HAP-1 (cell line): ENCODE measurements around the gene PRR5.
"Not testable (repeated sequence)": the region's sequence is repeated elsewhere in the genome, so short reads cannot be mapped to it uniquely, and the experiment has no call there.

Source experiments
- DNase-seq, 2 experiments: peaks; one replicate each; pipeline ENCODE4 v3.0.0-alpha.2; 2016 to 2020; ENCODE audit warnings: low spot score in 2 of 2
- H3K27me3 ChIP-seq: fragments of 250-450 bp; sonication (Bioruptor Pico); 2 replicates; pipeline ENCODE4 v1.5.1; 2020; ENCODE audit warnings: low read depth, mild to moderate bottlenecking, moderate library complexity
- H3K36me3 ChIP-seq: fragments of 250-450 bp; sonication (Bioruptor Pico); replicated peaks from 2 replicates; pipeline ENCODE4 v1.5.1; 2020; ENCODE audit warnings: mild to moderate bottlenecking
- H3K4me1 ChIP-seq: fragments of 250-450 bp; sonication (Bioruptor Pico); 2 replicates; pipeline ENCODE4 v1.5.1; 2020; ENCODE audit warnings: mild to moderate bottlenecking
- H3K4me3 ChIP-seq: fragments of 250-450 bp; sonication (Bioruptor Pico); 2 replicates; pipeline ENCODE4 v1.5.1; 2020; ENCODE audit warnings: mild to moderate bottlenecking, moderate library complexity
- H3K9me3 ChIP-seq: fragments of 250-450 bp; sonication (Bioruptor Pico); 2 replicates; pipeline ENCODE4 v1.5.1; 2020; ENCODE audit warnings: mild to moderate bottlenecking, moderate library complexity
- in situ Hi-C: fragments of 300-500 bp; cut with MboI; formaldehyde crosslinking; loops from 3 replicates; pipeline ENCODE4 v1.14.3; 2020; ENCODE audit warnings: low sequenced_read_pairs, inconsistent platforms, mixed read lengths

The PRR5 gene

GRCh38 chr22:44679306-44679647 is 22.7 kb upstream of the PRR5 start:
- DNase-seq, H3K9me3 ChIP-seq, H3K27me3 ChIP-seq, in situ Hi-C loops, H3K36me3 ChIP-seq, H3K4me1 ChIP-seq, H3K4me3 ChIP-seq: not testable (repeated sequence)

GRCh38 chr22:44680058-44680457 is 21.9 kb upstream of the PRR5 start:
- Histone ChIP-seq H3K9me3 (no peaks in the 10 kb centered on the region), H3K27me3 (no peaks in the 10 kb centered on the region), H3K4me1 (peaks cover 2% of the 10 kb centered on the region), H3K4me3 (no peak overlapping the region), H3K36me3 (no peaks in the 10 kb centered on the region)
- in situ Hi-C loops = no loop called here
- DNase-seq = no peak

GRCh38 chr22:44680481-44680894 is 21.5 kb upstream of the PRR5 start:
- in situ Hi-C loops = no loop called here
- no peaks in the 10 kb centered on the region for H3K9me3 ChIP-seq
- H3K36me3 ChIP-seq = no peaks in the 10 kb centered on the region
- H3K4me1 ChIP-seq = peaks cover 6% of the 10 kb centered on the region
- no peaks in the 10 kb centered on the region for H3K27me3 ChIP-seq
- DNase-seq = no peak
- H3K4me3 ChIP-seq = no peak overlapping the region

GRCh38 chr22:44682556-44683168 is 19.3 kb upstream of the PRR5 start:
- Histone ChIP-seq H3K4me3 (no peak overlapping the region), H3K9me3 (no peaks in the 10 kb centered on the region), H3K36me3 (no peaks in the 10 kb centered on the region), H3K4me1 (peaks cover 10% of the 10 kb centered on the region), H3K27me3 (no peaks in the 10 kb centered on the region)
- in situ Hi-C loops = no loop called here
- DNase-seq = no peak

- Histone ChIP-seq H3K9me3 (no peaks in the 10 kb centered on the region), H3K4me3 (no peak overlapping the region), H3K4me1 (peaks cover 10% of the 10 kb centered on the region), H3K27me3 (no peaks in the 10 kb centered on the region), H3K36me3 (no peaks in the 10 kb centered on the region)
- DNase-seq = no peak
- in situ Hi-C loops = no loop called here
These were observed 18.8 kb upstream of the PRR5 start for GRCh38 chr22:44683237-44683636.

- in situ Hi-C loops = no loop called here
- H3K4me3 ChIP-seq = no peak overlapping the region
- DNase-seq = no peak
These were observed 18.1 kb upstream of the PRR5 start for GRCh38 chr22:44683881-44684280.

GRCh38 chr22:44684506-44685383 is 17.3 kb upstream of the PRR5 start:
- H3K27me3 ChIP-seq = no peaks in the 10 kb centered on the region
- peak; percentile 87 to 94 for DNase-seq
- no peaks in the 10 kb centered on the region for H3K36me3 ChIP-seq
- in situ Hi-C loops = no loop called here
- H3K4me3 ChIP-seq = no peak overlapping the region
- peaks cover 10% of the 10 kb centered on the region for H3K4me1 ChIP-seq
- no peaks in the 10 kb centered on the region for H3K9me3 ChIP-seq

More at GRCh38 chr22:44683881-44684280, 18.1 kb upstream of the PRR5 start:
- peaks cover 10% of the 10 kb centered on the region for H3K4me1 ChIP-seq
- H3K27me3 ChIP-seq = no peaks in the 10 kb centered on the region
- H3K9me3 ChIP-seq = no peaks in the 10 kb centered on the region
- H3K36me3 ChIP-seq = no peaks in the 10 kb centered on the region

- Histone ChIP-seq H3K36me3 (no peaks in the 10 kb centered on the region), H3K9me3 (no peaks in the 10 kb centered on the region), H3K27me3 (no peaks in the 10 kb centered on the region), H3K4me1 (peaks cover 10% of the 10 kb centered on the region), H3K4me3 (no peak overlapping the region)
- DNase-seq = peak; percentile 76 to 90
- in situ Hi-C loops = no loop called here
These were observed 16.5 kb upstream of the PRR5 start for GRCh38 chr22:44685384-44686056.

GRCh38 chr22:44686873-44687600 is 15.0 kb upstream of the PRR5 start:
- in situ Hi-C loops = no loop called here
- H3K27me3 ChIP-seq = no peaks in the 10 kb centered on the region
- no peak overlapping the region for H3K4me3 ChIP-seq
- H3K36me3 ChIP-seq = no peaks in the 10 kb centered on the region
- H3K4me1 ChIP-seq = peaks cover 10% of the 10 kb centered on the region
- no peaks in the 10 kb centered on the region for H3K9me3 ChIP-seq
- no peak for DNase-seq

GRCh38 chr22:44689173-44689572 is 12.8 kb upstream of the PRR5 start:
- Histone ChIP-seq H3K4me3 (no peak overlapping the region), H3K9me3 (no peaks in the 10 kb centered on the region), H3K4me1 (peaks cover 10% of the 10 kb centered on the region), H3K27me3 (no peaks in the 10 kb centered on the region), H3K36me3 (no peaks in the 10 kb centered on the region)
- in situ Hi-C loops = no loop called here
- DNase-seq = no peak

GRCh38 chr22:44689915-44690524 is 12.0 kb upstream of the PRR5 start:
- DNase-seq = no peak
- in situ Hi-C loops = loop anchor here (10.0 kb wide), 2 partner anchors 125 to 405 kb away; no protein-coding TSS in a partner anchor
- Histone ChIP-seq H3K4me1 (peaks cover 8% of the 10 kb centered on the region), H3K36me3 (no peaks in the 10 kb centered on the region), H3K4me3 (no peak overlapping the region), H3K27me3 (no peaks in the 10 kb centered on the region), H3K9me3 (no peaks in the 10 kb centered on the region)

GRCh38 chr22:44691796-44692661 is 10.0 kb upstream of the PRR5 start:
- H3K9me3 ChIP-seq = no peaks in the 10 kb centered on the region
- in situ Hi-C loops = loop anchor here (10.0 kb wide), 2 partner anchors 123 to 403 kb away; no protein-coding TSS in a partner anchor
- H3K4me1 ChIP-seq = no peaks in the 10 kb centered on the region
- no peaks in the 10 kb centered on the region for H3K36me3 ChIP-seq
- H3K27me3 ChIP-seq = no peaks in the 10 kb centered on the region
- DNase-seq = no peak
- H3K4me3 ChIP-seq = no peak overlapping the region
